Measurements from ENCODE around the gene SOX2. TPM values are rescaled to one million over a fixed set of nuclear protein-coding genes. Genes with fewer than 3 reads are reported as not detected.

The SOX2 gene
- total RNA-seq, 1 experiment from 2014 or later: 189 TPM

GRCh38 chr3:181729341-181729869, 17.7 kb downstream of the SOX2 start (continued):
- TF ChIP-seq ARID4B (CRISPR knock-in tag; IDR thresholded peaks at IDR 0.05; ENCODE audit: borderline replicate concordance) (no peak), USF2 (CRISPR knock-in tag; IDR thresholded peaks at IDR 0.05) (no peak), RELA (CRISPR knock-in tag; IDR thresholded peaks at IDR 0.05; ENCODE audit: borderline replicate concordance) (no peak), AFF4 (CRISPR knock-in tag; IDR thresholded peaks at IDR 0.05; ENCODE audit: borderline replicate concordance) (no peak), ELF4 (CRISPR knock-in tag; IDR thresholded peaks at IDR 0.05; ENCODE audit: low read depth) (no peak), SMAD3 (CRISPR knock-in tag; IDR thresholded peaks at IDR 0.05; ENCODE audit: borderline replicate concordance) (no peak), ZNF232 (CRISPR knock-in tag; IDR thresholded peaks at IDR 0.05) (no peak), MAX (CRISPR knock-in tag; IDR thresholded peaks at IDR 0.05) (no peak), ZMAT4 (CRISPR knock-in tag; IDR thresholded peaks at IDR 0.05) (no peak), PRDM15 (CRISPR knock-in tag; IDR thresholded peaks at IDR 0.05) (no peak), ZNF396 (CRISPR knock-in tag; IDR thresholded peaks at IDR 0.05; ENCODE audit: borderline replicate concordance) (no peak), MLX (CRISPR knock-in tag; IDR thresholded peaks at IDR 0.05) (no peak), GRHL2 (CRISPR knock-in tag; IDR thresholded peaks at IDR 0.05; ENCODE audit: insufficient replicate concordance, severe bottlenecking) (no peak), JAZF1 (CRISPR knock-in tag; IDR thresholded peaks at IDR 0.05) (no peak)

All from WTC11 (cell line).